ENCODE results near the gene TBC1D2B.

The TBC1D2B gene

GRCh38 chr15:78077053-78077870 is at the start of gene TBC1D2B:
TBC1D2B (minus strand) TSS chr15:78077711; CDS start chr15:78077652, 59 bp downstream.
- Mint-ChIP-seq H3K27ac (peak within 1 kb of the TSS; percentile 93 to 97), H3K4me1 (peaks cover 67% of the 10 kb centered on the region), H3K4me3 (peak within 1 kb of the TSS; percentile 93 to 99), H3K9me3 (no peaks in the 10 kb centered on the region), H3K27me3 (no peaks in the 10 kb centered on the region)
- ATAC-seq (peak; percentile 87), DNase-seq (peak; percentile 66 to 68)

DNA sequence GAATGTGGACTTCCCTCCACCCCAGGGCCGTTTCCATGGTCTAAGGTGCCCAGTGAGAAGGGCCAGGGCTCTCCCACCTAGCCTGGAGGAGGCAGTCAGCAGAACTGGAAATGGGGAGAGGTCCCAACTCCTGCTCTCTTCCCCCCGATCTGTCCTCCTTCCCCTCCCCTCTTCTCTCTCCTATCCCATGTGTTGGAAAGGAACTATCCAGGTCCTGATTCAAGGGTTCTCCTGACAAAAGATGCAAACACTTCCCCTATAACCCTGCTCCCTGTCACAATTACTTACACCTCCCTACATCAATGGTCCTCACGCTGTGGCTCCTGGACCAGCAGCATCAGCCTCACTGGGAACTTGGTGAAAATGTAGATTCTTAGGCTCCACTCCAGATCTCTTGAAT is 47.8 kb upstream of the TBC1D2B start:
- no peak for ATAC-seq
- DNase-seq = no peak
- peaks cover 6% of the 10 kb centered on the region for H3K27me3 Mint-ChIP-seq
- no peak overlapping the region for H3K4me3 Mint-ChIP-seq
- no peak overlapping the region for H3K27ac Mint-ChIP-seq
- peaks cover 31% of the 10 kb centered on the region for H3K4me1 Mint-ChIP-seq
- no peaks in the 10 kb centered on the region for H3K9me3 Mint-ChIP-seq

GRCh38 chr15:78120523-78120922 is 43.0 kb upstream of the TBC1D2B start:
- no peak for DNase-seq
- Mint-ChIP-seq H3K27ac (peak overlapping the region in 1 of 2 donors; percentile 48), H3K4me1 (peaks cover 5% of the 10 kb centered on the region), H3K4me3 (no peak overlapping the region), H3K27me3 (no peaks in the 10 kb centered on the region), H3K9me3 (no peaks in the 10 kb centered on the region)
- no peak for ATAC-seq

DNA sequence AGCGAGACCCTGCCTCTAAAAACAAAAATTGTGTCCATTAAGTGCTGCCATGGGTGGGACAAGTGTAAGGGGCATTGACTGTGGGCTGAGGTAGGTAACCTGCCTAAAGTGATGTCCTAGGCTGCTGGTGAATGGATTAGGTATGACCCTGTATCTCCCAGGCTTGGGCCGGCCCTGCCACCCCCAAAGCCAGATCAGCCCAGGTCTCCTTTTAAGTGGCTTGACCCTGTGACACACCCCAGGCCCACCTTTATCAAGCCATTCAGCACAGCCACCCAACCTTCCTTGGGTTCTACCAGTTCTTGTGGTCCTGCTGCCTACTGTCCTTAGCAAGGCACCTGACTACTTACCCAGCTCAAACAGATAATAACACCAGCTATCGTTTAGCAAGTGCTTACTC is 35.0 kb upstream of the TBC1D2B start:
- H3K27ac Mint-ChIP-seq = no peak overlapping the region

DNA sequence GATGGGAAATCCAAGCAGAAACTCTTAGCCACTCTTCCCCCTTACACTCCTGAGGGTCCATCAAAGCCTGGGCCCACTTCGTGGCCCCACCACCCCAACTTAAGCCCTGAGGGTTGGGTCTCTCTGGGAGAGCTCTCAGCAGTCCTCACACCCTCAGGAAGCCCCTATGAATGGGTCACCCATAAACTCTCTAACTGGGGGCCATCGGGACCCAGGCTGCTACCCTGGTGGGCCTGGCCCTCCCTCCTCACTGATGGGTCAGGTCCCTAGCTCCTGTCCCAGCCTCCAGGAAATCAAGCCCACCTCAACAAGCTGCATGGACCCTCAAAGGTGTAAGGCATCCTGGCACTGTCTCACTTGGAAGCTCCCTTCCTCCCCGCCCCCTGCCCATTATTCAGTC is 34.3 kb upstream of the TBC1D2B start:
- ATAC-seq = no peak
- no peak overlapping the region for H3K4me3 Mint-ChIP-seq
- H3K27me3 Mint-ChIP-seq = no peaks in the 10 kb centered on the region
- no peaks in the 10 kb centered on the region for H3K9me3 Mint-ChIP-seq
- H3K4me1 Mint-ChIP-seq = peaks cover 27% of the 10 kb centered on the region
- H3K27ac Mint-ChIP-seq = no peak overlapping the region
- no peak for DNase-seq

More for the DNA sequence above, 35.0 kb upstream of the TBC1D2B start:
- no peak overlapping the region for H3K4me3 Mint-ChIP-seq
- DNase-seq = no peak
- H3K4me1 Mint-ChIP-seq = peaks cover 20% of the 10 kb centered on the region
- no peaks in the 10 kb centered on the region for H3K9me3 Mint-ChIP-seq
- no peaks in the 10 kb centered on the region for H3K27me3 Mint-ChIP-seq
- ATAC-seq = no peak

DNA sequence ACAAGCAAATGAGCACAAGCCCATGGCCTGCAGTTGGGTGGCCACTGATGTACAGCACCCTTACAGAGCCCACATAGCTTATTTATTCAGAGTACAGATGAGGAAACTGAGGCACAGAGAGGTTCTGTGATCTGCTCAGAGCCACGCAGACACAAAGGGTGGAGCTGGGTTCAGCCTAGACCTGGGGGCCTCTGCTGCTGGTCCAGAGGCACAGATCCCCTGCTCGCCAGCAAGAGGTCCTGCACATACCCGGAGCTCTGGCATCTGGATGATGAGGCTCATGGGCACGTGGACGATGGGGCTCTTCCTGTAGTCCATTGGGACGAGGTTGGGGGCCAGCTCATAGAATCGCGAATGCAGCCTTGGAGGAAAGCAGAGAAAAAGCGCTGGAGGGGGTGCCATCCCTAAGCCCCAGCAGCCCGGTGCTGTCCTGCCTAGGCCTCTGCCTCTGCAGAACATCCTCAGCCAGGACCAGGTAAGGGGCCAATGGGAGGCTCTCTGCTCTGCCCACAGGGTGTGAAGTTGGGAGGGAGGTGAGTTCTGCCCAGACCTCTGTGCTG is 33.5 kb upstream of the TBC1D2B start:
- Mint-ChIP-seq H3K4me1 (peaks cover 35% of the 10 kb centered on the region), H3K4me3 (no peak overlapping the region), H3K27me3 (no peaks in the 10 kb centered on the region), H3K27ac (peak overlapping the region in 1 of 2 donors; percentile 6), H3K9me3 (no peaks in the 10 kb centered on the region)
- DNase-seq = no peak
- no peak for ATAC-seq

DNA sequence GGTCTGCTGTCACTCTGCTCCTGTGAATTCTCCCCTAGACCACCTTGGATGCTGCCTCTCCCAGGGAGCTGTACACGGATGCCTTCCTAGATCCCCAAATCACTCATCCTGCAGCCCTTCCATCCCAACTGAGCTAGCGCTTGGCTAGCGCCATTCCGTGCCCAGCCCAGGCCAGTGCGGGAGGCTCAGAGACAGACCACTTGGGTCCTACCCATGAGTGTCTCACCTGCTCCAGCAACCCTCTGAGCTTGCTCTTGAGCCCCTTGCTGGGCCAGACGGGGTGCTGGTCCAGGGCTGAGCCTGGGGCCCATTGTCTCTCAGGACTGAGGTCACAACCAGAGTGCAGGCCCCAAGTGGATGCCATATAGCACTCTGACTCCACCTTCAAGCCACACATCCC is 32.6 kb upstream of the TBC1D2B start:
- no peak for ATAC-seq
- no peak for DNase-seq
- no peaks in the 10 kb centered on the region for H3K27me3 Mint-ChIP-seq
- no peak overlapping the region for H3K27ac Mint-ChIP-seq
- peaks cover 44% of the 10 kb centered on the region for H3K4me1 Mint-ChIP-seq
- H3K9me3 Mint-ChIP-seq = no peaks in the 10 kb centered on the region
- H3K4me3 Mint-ChIP-seq = no peak overlapping the region

GRCh38 chr15:78109156-78109555 is 31.6 kb upstream of the TBC1D2B start:
- no peak overlapping the region for H3K27ac Mint-ChIP-seq

DNA sequence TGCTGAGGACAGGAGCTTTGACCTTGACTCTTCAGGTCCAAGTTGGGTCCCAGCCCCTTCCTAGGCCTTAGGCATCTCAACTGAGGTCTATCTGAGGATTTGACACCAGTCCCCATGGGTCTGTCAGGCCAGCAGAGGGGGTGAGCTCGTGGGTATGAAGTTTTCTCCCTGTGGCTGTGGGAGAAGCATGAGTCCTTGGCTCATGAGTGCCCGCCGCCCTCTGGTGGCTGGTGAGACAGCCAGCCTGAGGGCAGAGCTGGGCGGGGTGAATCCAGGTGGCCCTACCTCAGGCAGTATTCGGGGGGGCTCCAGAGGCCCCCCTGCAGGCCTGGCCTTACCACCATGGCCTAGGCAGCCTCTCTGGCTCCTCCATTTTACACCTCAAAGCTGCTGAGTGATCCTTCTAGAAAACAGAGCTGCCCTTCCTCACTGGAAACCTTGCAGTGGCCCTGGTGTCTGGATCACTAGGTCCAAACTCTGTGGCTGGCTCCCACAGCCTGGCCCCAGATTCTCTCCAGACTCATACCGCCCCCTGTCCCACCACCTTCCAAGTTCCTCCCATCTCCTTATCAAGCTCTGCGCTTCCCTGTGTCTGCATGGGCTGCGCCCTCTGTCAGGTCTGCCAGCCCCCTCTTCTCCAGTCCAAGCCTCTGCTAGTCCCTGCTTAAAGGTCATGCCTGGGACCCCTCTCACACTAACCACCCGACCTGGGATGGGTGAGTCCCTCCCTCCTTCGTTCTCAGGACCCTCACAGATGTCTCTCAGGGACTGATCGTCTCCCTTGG is 31.0 kb upstream of the TBC1D2B start:
- H3K9me3 Mint-ChIP-seq = no peaks in the 10 kb centered on the region
- ATAC-seq = peak; percentile 77
- peaks cover 60% of the 10 kb centered on the region for H3K4me1 Mint-ChIP-seq
- no peaks in the 10 kb centered on the region for H3K27me3 Mint-ChIP-seq
- peak; percentile 81 to 87 for DNase-seq
- H3K4me3 Mint-ChIP-seq = no peak overlapping the region
- H3K27ac Mint-ChIP-seq = peak overlapping the region in 1 of 2 donors; percentile 15

More at GRCh38 chr15:78109156-78109555, 31.6 kb upstream of the TBC1D2B start:
- ATAC-seq = no peak
- DNase-seq = no peak
- peaks cover 54% of the 10 kb centered on the region for H3K4me1 Mint-ChIP-seq
- no peaks in the 10 kb centered on the region for H3K9me3 Mint-ChIP-seq
- H3K27me3 Mint-ChIP-seq = no peaks in the 10 kb centered on the region
- H3K4me3 Mint-ChIP-seq = no peak overlapping the region

DNA sequence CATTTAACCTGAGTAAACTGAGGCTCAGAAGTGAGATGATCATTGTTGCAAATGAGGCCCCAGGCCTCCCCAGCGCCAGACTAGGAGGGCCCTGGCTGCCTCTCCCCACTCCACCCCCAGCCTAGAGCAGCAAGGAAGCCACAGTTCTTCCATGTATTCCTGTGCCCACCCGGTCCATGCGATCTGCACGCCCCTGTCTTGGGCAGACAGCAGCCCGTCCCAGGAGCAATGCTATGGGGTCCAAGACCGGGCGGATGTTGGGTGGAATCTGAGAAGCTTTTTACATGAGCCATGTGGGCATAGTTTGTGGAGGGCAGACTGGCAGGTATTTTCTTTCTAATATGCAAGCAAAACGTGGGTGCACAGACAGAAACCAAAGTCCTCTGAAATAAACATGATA is 30.0 kb upstream of the TBC1D2B start:
- DNase-seq = no peak
- H3K4me1 Mint-ChIP-seq = peaks cover 66% of the 10 kb centered on the region
- no peaks in the 10 kb centered on the region for H3K27me3 Mint-ChIP-seq
- H3K9me3 Mint-ChIP-seq = no peaks in the 10 kb centered on the region
- ATAC-seq = no peak
- H3K4me3 Mint-ChIP-seq = no peak overlapping the region
- H3K27ac Mint-ChIP-seq = no peak overlapping the region

DNA sequence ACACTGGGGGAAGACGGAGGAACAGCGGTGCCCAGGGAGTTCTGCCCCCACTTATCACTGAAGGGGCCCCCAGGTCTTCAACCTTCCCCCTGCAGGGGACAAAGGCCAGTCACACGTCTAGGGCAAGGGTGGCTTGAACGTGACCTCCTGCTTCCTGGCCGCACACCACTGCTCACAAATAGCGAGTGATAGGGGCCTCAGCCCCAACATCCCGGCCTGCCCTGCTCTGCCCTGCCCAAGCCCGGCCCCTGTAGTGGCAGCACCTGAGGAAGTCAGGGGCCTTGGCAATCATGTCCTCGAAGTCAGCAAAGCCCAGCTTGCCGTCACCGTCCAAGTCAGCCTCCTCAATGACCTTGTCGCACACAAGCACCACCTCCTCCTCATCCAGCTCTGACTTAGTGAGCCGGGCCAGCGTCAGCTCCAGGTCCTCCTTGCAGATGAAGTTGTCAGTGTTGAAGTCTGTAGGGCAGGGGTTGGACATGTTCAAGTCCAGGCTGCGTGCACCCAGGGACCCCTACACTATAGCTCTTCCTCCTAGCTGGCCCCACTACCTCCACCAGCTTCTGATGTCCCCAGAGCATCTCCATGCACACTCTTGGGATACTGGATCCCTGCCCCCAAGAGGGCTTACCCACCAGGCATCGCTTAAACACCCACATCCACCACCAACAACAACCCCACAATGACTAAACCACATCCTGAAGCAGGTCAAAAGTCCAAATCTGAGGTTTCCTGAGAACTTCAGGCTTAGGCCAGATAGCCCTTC is 28.1 kb upstream of the TBC1D2B start:
- H3K27me3 Mint-ChIP-seq = no peaks in the 10 kb centered on the region
- peak in 1 of 2 donors; percentile 12 for DNase-seq
- H3K4me3 Mint-ChIP-seq = peak overlapping the region; percentile 3 to 11
- H3K27ac Mint-ChIP-seq = peak overlapping the region in 1 of 2 donors; percentile 95
- H3K4me1 Mint-ChIP-seq = peaks cover 69% of the 10 kb centered on the region
- ATAC-seq = no peak
- H3K9me3 Mint-ChIP-seq = no peaks in the 10 kb centered on the region

GRCh38 chr15:78104566-78105475 is 27.3 kb upstream of the TBC1D2B start:
- Mint-ChIP-seq H3K4me3 (peak overlapping the region; percentile 40 to 70), H3K27ac (peak overlapping the region; percentile 36 to 95), H3K27me3 (no peaks in the 10 kb centered on the region), H3K9me3 (no peaks in the 10 kb centered on the region), H3K4me1 (peaks cover 69% of the 10 kb centered on the region)
- DNase-seq (no peak), ATAC-seq (no peak)

DNA sequence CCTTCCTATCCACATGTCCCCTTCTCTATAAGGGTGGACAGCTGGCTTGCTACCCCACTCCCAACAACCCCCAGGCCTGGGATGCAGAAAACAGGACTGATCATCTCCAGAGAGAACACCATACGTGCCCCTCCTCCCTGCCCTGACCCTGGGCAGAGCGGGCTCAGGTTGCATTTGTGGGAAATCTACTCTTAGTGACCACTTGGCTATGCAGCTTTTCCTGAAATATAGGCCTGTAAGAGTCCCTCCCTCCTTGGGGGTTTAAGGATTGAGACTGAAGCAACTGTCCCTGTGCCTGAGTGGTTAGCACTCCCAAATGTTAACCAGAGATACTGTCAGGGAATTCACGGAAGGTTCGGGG is 26.6 kb upstream of the TBC1D2B start:
- Mint-ChIP-seq H3K4me1 (peaks cover 69% of the 10 kb centered on the region), H3K4me3 (peak overlapping the region; percentile 70 to 71), H3K27ac (peak overlapping the region in 1 of 2 donors; percentile 74), H3K9me3 (no peaks in the 10 kb centered on the region), H3K27me3 (no peaks in the 10 kb centered on the region)
- ATAC-seq (peak; percentile 48), DNase-seq (no peak)

DNA sequence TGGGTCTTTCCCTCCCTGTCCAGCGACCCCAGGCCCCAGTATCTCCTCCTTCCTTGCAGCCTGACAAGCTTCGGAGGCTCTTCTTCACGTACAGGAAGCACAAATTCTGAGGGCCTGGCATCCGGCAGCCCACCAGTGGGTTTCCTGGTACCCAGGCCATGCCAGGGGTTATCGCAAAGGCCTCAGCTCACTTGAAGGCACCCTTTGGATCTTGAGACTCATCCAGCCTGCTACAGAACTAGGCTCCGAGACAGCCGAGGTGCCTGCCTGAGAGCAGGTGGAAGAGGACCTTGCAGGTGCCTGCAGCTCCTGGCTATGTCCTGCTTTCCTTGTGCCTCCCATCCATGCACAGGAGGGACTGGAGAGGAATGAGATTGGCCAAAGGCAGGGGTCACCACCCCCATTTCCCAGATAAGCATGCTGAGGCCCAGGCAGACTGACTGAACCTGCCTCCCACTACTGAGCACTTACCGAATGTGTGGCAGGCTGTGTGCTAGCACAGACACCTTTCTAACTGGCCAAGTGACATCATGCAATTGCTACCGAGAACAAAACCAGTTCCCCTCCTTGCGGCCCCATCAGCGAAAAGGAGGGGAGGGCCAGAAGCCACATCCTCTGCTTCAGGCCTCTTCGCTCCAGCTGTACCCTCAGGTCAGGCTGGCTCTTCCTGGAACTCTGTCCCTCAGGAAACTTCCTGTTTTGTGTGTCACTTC is 26.1 kb upstream of the TBC1D2B start:
- Mint-ChIP-seq H3K4me1 (peaks cover 64% of the 10 kb centered on the region), H3K27me3 (no peaks in the 10 kb centered on the region), H3K27ac (peak overlapping the region; percentile 95 to 96), H3K4me3 (peak overlapping the region; percentile 70 to 71), H3K9me3 (no peaks in the 10 kb centered on the region)
- DNase-seq (peak; percentile 66 to 87), ATAC-seq (peak; percentile 92)

Data from stimulated activated naive CD8-positive, alpha-beta T cell treated with anti-CD3 and anti-CD28 coated beads, Interleukin-15, amount 100 ng/mL, for 72 hours (primary cell).